Thyroid gland (tissue), 4 donors: ENCODE data around the gene CHI3L2. TPM values are rescaled to one million over a fixed set of nuclear protein-coding genes. Genes with fewer than 3 reads are reported as not detected.

Experiments used
- DNase-seq, 2 donors: peaks; one replicate each; pipeline ENCODE4 v3.0.0-alpha.2; 2019
- H3K27ac ChIP-seq, 3 donors: fragments of 200-600 bp; sonication (generic); 1 replicate in 2 of 3; 2 replicates in 1 of 3; pipeline ENCODE4 v1.5.1; 2016 to 2019; ENCODE audit warnings: mild to moderate bottlenecking in 1 of 3, moderate library complexity in 1 of 3
- H3K27me3 ChIP-seq: fragments of 200-600 bp; sonication (generic); one replicate; pipeline ENCODE4 v1.5.1; 2019
- H3K36me3 ChIP-seq, 2 donors: fragments of 200-600 bp; sonication (generic); one replicate each; pipeline ENCODE4 v1.5.1; 2016 to 2019
- H3K4me1 ChIP-seq, 2 donors: fragments of 200-600 bp; sonication (generic); one replicate each; pipeline ENCODE4 v1.5.1; 2017 to 2019
- H3K4me3 ChIP-seq, 3 donors: fragments of 200-600 bp; sonication (generic); replicated peaks in 1 of 3; 1 replicate in 2 of 3; 2 replicates in 1 of 3; pipeline ENCODE4 v1.5.1; 2016; ENCODE audit warnings: mild to moderate bottlenecking in 1 of 3
- H3K9me3 ChIP-seq: fragments of 200-600 bp; sonication (generic); one replicate; pipeline ENCODE4 v1.5.1; 2017
- POLR2A ChIP-seq, 2 donors: fragments of 450-650 bp; IDR thresholded peaks; one replicate each; pipeline ENCODE4 v1.6.1; 2017; ENCODE audit warnings: antibody characterized with exemption in 2 of 2, mild to moderate bottlenecking in 2 of 2, moderate library complexity in 1 of 2
- WGBS, 2 donors: methylation state at CpG; one replicate each; pipeline ENCODE4 v1.1.5; 2017; 5-methylcytosine and 5-hydroxymethylcytosine counted together
- intact Hi-C: fragments of 100-400 bp; cut with DNase I; formaldehyde crosslinking; loops from one replicate; pipeline ENCODE4 v1.15.1; 2023
- total RNA-seq, 4 donors: library from RNA; depleted of rRNA; stranded (reverse); fragments of >200 nt; gene quantifications; one replicate each; pipeline ENCODE4 v1.2.3, GENCODE V29; 2016
- TF ChIP-seq, protein P1 (sequence below), 6 experiments: fragments of 200-600 bp in 3 of 6; fragments of 450-650 bp in 3 of 6; sonication (generic) in 3 of 6; IDR thresholded peaks; one replicate each; pipeline ENCODE4 v1.5.1; 2016 to 2019; ENCODE audit warnings: antibody characterized with exemption in 6 of 6, mild to moderate bottlenecking in 2 of 6, inconsistent platforms in 1 of 6, moderate library complexity in 1 of 6

The CHI3L2 gene
- total RNA-seq, 4 donors from 2014 or later = 4.2 to 25.7 (median 11.8) TPM

DNA sequence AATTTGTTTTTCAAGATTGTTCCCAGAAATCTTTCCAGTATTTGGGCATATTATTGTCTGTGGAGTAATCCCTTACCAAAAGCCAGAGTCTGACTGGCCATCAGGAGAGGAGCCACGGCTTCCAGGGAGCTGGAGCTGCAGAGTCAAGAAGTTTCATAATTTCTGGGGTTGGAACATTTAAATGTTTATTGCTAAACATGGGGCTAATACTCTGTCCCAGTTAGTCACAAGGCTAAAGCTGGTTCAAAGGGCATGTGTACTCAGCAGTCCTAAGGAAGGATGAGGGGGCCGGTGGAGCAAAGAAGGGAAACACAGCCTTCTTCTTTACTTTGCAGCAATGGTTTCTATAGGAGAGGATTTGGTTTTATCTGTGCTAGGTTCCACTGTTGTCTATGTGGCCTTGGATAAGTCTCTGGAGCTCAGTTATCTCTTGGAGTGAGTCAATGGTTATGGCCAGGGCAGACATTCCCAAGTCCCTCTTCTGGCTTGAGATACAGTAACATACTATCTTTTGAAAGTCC, 36.5 kb upstream of the CHI3L2 start:
- Histone ChIP-seq H3K4me3 (no peak overlapping the region), H3K9me3 (no peaks in the 10 kb centered on the region), H3K27ac (no peak overlapping the region), H3K27me3 (no peaks in the 10 kb centered on the region), H3K4me1 (peaks cover 0 to 16% of the 10 kb centered on the region in 2 donors), H3K36me3 (peaks cover 8 to 22% of the 10 kb centered on the region in 2 donors)
- TF ChIP-seq, protein P1, sequence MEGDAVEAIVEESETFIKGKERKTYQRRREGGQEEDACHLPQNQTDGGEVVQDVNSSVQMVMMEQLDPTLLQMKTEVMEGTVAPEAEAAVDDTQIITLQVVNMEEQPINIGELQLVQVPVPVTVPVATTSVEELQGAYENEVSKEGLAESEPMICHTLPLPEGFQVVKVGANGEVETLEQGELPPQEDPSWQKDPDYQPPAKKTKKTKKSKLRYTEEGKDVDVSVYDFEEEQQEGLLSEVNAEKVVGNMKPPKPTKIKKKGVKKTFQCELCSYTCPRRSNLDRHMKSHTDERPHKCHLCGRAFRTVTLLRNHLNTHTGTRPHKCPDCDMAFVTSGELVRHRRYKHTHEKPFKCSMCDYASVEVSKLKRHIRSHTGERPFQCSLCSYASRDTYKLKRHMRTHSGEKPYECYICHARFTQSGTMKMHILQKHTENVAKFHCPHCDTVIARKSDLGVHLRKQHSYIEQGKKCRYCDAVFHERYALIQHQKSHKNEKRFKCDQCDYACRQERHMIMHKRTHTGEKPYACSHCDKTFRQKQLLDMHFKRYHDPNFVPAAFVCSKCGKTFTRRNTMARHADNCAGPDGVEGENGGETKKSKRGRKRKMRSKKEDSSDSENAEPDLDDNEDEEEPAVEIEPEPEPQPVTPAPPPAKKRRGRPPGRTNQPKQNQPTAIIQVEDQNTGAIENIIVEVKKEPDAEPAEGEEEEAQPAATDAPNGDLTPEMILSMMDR (IDR thresholded peaks at IDR 0.05) = no peak
- no peak for TF ChIP-seq POLR2A (IDR thresholded peaks at IDR 0.05)
- intact Hi-C loops = no loop called here
- no peak for DNase-seq
- WGBS, 2 donors = 75 to 89% methylated on average over 2 of the region's 2 CpGs

DNA sequence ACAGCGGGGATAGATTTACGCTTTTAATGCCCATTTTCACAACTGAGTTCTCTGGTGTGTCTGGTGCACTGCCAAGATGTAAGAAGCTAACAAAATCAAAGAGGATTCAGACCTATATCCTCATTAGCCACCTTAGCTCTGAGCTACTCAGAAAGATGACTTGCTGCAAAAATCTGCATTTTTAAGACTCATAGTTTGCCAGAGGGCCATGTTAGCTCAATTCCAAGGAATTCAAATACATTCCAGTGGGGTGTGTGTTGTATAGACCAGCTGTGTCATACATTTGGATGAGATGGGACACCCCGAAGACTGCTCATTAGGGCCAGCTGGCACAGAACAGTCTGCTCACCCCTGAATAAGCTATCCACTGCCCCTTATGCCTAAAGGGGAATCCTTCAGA, 36.0 kb upstream of the CHI3L2 start:
- Histone ChIP-seq H3K36me3 (peaks cover 8 to 17% of the 10 kb centered on the region in 2 donors), H3K27me3 (no peaks in the 10 kb centered on the region), H3K27ac (peak overlapping the region in 1 of 3 donors; percentile 20), H3K4me1 (peaks cover 0 to 16% of the 10 kb centered on the region in 2 donors), H3K4me3 (no peak overlapping the region), H3K9me3 (no peaks in the 10 kb centered on the region)
- TF ChIP-seq, protein P1 (IDR thresholded peaks at IDR 0.05) = no peak
- no peak for TF ChIP-seq POLR2A (IDR thresholded peaks at IDR 0.05)
- no peak for DNase-seq
- intact Hi-C loops = no loop called here
- WGBS, 2 donors = 52 to 63% methylated on average over 3 of the region's 3 CpGs

DNA sequence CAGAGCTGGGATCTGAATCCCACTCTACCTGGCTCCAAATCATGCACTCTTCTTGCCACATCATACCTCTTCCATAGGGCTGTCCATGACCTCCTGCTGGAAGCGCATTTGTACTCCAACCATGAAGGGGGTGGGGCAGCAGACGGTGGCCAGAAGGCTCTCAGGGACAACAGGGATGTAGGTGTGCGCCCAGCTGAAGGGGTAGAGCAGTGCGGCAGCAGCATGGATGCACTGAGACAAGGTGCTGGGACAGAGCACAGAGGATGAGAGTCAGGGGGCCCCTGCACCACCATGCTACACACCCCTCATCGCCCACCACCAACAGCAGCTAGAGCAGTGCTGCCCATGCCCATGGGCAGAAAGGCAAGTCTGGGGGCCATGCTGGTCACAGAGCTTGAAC, 35.4 kb upstream of the CHI3L2 start:
- Histone ChIP-seq H3K36me3 (peaks cover 6 to 13% of the 10 kb centered on the region in 2 donors), H3K9me3 (no peaks in the 10 kb centered on the region), H3K4me3 (no peak overlapping the region), H3K4me1 (peaks cover 0 to 16% of the 10 kb centered on the region in 2 donors), H3K27ac (no peak overlapping the region), H3K27me3 (no peaks in the 10 kb centered on the region)
- intact Hi-C loops = no loop called here
- no peak for DNase-seq
- no peak for TF ChIP-seq POLR2A (IDR thresholded peaks at IDR 0.05)
- TF ChIP-seq, protein P1 (IDR thresholded peaks at IDR 0.05) = no peak
- WGBS, 2 donors = 90 to 97% methylated on average over 5 of the region's 5 CpGs

DNA sequence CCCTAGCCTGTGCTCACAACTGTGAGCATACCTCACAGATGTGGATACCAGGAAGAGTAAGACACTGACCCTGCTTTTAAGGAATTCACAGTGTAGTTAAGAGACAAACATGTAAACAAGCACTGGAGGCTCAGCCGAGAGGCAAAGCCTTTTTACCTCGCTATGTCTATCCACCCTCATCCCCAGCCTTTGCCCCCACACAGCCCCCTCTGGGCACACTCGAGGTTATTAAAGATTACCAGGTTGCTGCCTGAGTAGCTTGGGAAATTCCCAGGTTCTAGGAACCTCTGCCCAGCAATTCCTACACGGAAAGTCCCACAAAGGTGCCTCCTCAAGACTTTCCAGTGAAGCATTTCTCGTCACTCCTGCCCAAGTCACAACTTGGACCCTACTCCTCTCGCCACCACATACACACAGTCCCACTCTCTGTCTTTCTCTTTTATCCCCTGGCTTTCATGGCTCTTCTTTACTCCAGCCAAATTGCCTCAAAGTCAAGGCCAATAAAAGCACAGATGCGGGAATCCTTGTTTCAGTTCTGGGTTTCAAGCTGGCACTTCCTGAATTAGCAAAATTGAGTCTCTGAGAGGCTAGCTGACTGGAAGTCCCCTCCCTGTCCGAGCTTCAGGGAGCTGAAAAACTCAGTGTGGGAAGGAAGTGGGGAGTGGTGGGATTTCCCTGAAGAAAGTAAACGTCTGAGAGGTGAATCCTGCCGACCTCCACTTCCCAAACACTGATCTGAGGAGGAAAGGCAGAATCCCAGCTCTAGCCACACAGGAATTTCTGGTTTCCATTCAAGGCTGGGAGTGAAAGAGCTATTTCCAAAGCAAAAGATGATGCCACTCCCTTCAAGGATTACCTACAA, 34.6 kb upstream of the CHI3L2 start:
- H3K4me3 ChIP-seq = no peak overlapping the region

More for the DNA sequence above, 34.6 kb upstream of the CHI3L2 start:
- H3K27me3 ChIP-seq = no peaks in the 10 kb centered on the region
- WGBS, 2 donors = 61 to 64% methylated on average over 10 of the region's 10 CpGs
- H3K36me3 ChIP-seq = peaks cover 3 to 15% of the 10 kb centered on the region in 2 donors
- H3K9me3 ChIP-seq = no peaks in the 10 kb centered on the region
- DNase-seq = no peak
- intact Hi-C loops = no loop called here
- TF ChIP-seq POLR2A (IDR thresholded peaks at IDR 0.05) = no peak
- TF ChIP-seq, protein P1 (IDR thresholded peaks at IDR 0.05) = no peak
- no peak overlapping the region for H3K27ac ChIP-seq
- H3K4me1 ChIP-seq = peaks cover 0 to 16% of the 10 kb centered on the region in 2 donors
